Panc1 (cell line): Measurements from ENCODE around the gene DUSP23. TPM values are rescaled to one million over a fixed set of nuclear protein-coding genes. Genes with fewer than 3 reads are reported as not detected.

Experiments
- ATAC-seq: fragments of 200-7000 bp; cut with Tn5 transposase; 2 replicates; pipeline ENCODE4 v1.9.1; 2020; ENCODE audit warnings: mild to moderate bottlenecking, moderate library complexity
- BruUV-seq: library from RNA; stranded (reverse); fragments of 400-500 nt; replicated peaks from 2 replicates; lab custom pipeline; 2021; lab: Mats Ljungman, UMichigan
- CTCF ChIA-PET: fragments of 300-600 bp; sonication (Branson Sonifier 250); formaldehyde crosslinking; loops from one replicate; lab custom pipeline; 2022; ENCODE audit warnings: antibody characterized with exemption; lab: Charles Lee
- POLR2A ChIA-PET: fragments of 300-600 bp; sonication (Branson Sonifier 250); formaldehyde crosslinking; loops from one replicate; lab custom pipeline; 2022; ENCODE audit warnings: antibody characterized with exemption; lab: Charles Lee
- DNase-seq: peaks from one replicate; pipeline ENCODE4 v3.0.0-alpha.2; 2010; ENCODE audit warnings: low read depth, low spot score
- H3K27ac ChIP-seq: 2 replicates; pipeline ENCODE4 v1.5.1; 2011; ENCODE audit warnings: mild to moderate bottlenecking, low read length, inconsistent platforms
- H3K27me3 ChIP-seq: fragments of 200-500 bp; sonication (Bioruptor generic); 2 replicates; pipeline ENCODE4 v1.6.0; 2014; ENCODE audit warnings: low read length, inconsistent platforms; ENCODE audit not compliant: control insufficient read depth, insufficient read depth
- H3K36me3 ChIP-seq: fragments of 200-500 bp; sonication (Bioruptor generic); 2 replicates; pipeline ENCODE4 v1.5.1; 2014; ENCODE audit warnings: inconsistent platforms, mild to moderate bottlenecking, low read length, moderate library complexity; ENCODE audit not compliant: control insufficient read depth, insufficient read depth
- H3K4me1 ChIP-seq: 2 replicates; pipeline ENCODE4 v1.5.1; 2011; ENCODE audit warnings: inconsistent platforms, mild to moderate bottlenecking, low read length, moderate library complexity; ENCODE audit not compliant: control insufficient read depth, insufficient read depth
- H3K4me3 ChIP-seq, 2 experiments: 2 replicates each; pipeline ENCODE4 v1.5.1; 2011 to 2012; ENCODE audit warnings: low read depth in 2 of 2, low read length in 2 of 2, mild to moderate bottlenecking in 2 of 2, inconsistent platforms in 1 of 2, moderate library complexity in 1 of 2
- H3K9me3 ChIP-seq: fragments of 200-500 bp; sonication (Bioruptor generic); 2 replicates; pipeline ENCODE4 v1.5.1; 2014; ENCODE audit warnings: low read depth, mild to moderate bottlenecking, inconsistent platforms, low read length, moderate library complexity; ENCODE audit not compliant: control insufficient read depth, insufficient read depth
- CTCF ChIP-seq: fragments of 450-650 bp; IDR thresholded peaks from 2 replicates; pipeline ENCODE4 v1.5.1; 2017; ENCODE audit warnings: mild to moderate bottlenecking
- POLR2AphosphoS5 ChIP-seq: IDR thresholded peaks from 2 replicates; pipeline ENCODE4 v1.6.1; 2012; ENCODE audit warnings: mild to moderate bottlenecking, low read depth, low read length, moderate library complexity
- REST ChIP-seq, 2 experiments: IDR thresholded peaks; 2 replicates each; pipeline ENCODE4 v1.6.1; 2011 to 2012; ENCODE audit warnings: low read depth in 2 of 2, control low read depth in 1 of 2, low read length in 1 of 2, mild to moderate bottlenecking in 1 of 2, moderate library complexity in 1 of 2; ENCODE audit not compliant: insufficient read depth in 1 of 2
- SIN3A ChIP-seq: IDR thresholded peaks from 2 replicates; pipeline ENCODE4 v1.6.1; 2012; ENCODE audit warnings: low read depth, mild to moderate bottlenecking, low read length, moderate library complexity, borderline replicate concordance; ENCODE audit not compliant: insufficient read depth
- TCF7L2 ChIP-seq: IDR thresholded peaks from 2 replicates; pipeline ENCODE4 v1.6.1; 2011; ENCODE audit warnings: mild to moderate bottlenecking, low read depth, low read length, inconsistent platforms
- in situ Hi-C: cut with HindIII; loops from 2 replicates; pipeline ENCODE4 v1.10.0; 2016; ENCODE audit warnings: low sequenced_read_pairs, low pct_unique_long_range_greater_than_20kb
- intact Hi-C: fragments of 100-400 bp; cut with micrococcal nuclease; formaldehyde crosslinking; loops from one replicate; pipeline ENCODE4 v1.10.0; 2022; ENCODE audit not compliant: unreplicated experiment
- total RNA-seq: library from RNA; stranded (reverse); gene quantifications from one replicate; pipeline ENCODE4 v1.2.1, GENCODE V29; 2021; ENCODE audit not compliant: unreplicated experiment

DUSP23 gene
- total RNA-seq, 1 experiment from 2014 or later: 36.1 TPM

GRCh38 chr1:159823406-159823805 lies 42.6 kb downstream of the DUSP23 start:
- in situ Hi-C loops: no loop called here
- CTCF ChIA-PET: no interaction called here
- BruUV-seq: no TSS peak

GRCh38 chr1:159825564-159825963 lies 44.8 kb downstream of the DUSP23 start:
- Histone ChIP-seq H3K9me3 (no peaks in the 10 kb centered on the region), H3K27ac (no peak overlapping the region), H3K4me1 (no peaks in the 10 kb centered on the region), H3K36me3 (no peaks in the 10 kb centered on the region), H3K4me3 (no peak overlapping the region), H3K27me3 (peaks cover 3% of the 10 kb centered on the region; the same call in 1 of the 2 replicates)
- intact Hi-C loops (no loop called here), in situ Hi-C loops (no loop called here)
- ChIA-PET POLR2A (no interaction called here), CTCF (interaction anchor here (0.6 kb wide), 1 partner anchor 27 kb away, joined by 9 read pairs; no protein-coding TSS in a partner anchor)
- no TSS peak for BruUV-seq
- no peak for DNase-seq
- no peak for TF ChIP-seq POLR2AphosphoS5
- no peak for TF ChIP-seq CTCF
- no peak for ATAC-seq

More at GRCh38 chr1:159823406-159823805, 42.6 kb downstream of the DUSP23 start:
- POLR2A ChIA-PET: no interaction called here
- DNase-seq (no peak), ATAC-seq (no peak)
- H3K4me3 ChIP-seq: no peak overlapping the region
- intact Hi-C loops: no loop called here
- no peak for TF ChIP-seq TCF7L2
- TF ChIP-seq CTCF: no peak
- TF ChIP-seq POLR2AphosphoS5: no peak
- TF ChIP-seq REST (IDR thresholded peaks at IDR 0.05; ENCODE audit: insufficient read depth in 1 of 2, low read depth in 2 of 2, low read length in 1 of 2): no peak
- no peak for TF ChIP-seq SIN3A
- H3K4me1 ChIP-seq: no peaks in the 10 kb centered on the region
- peaks cover 3% of the 10 kb centered on the region; the same call in 1 of the 2 replicates for H3K27me3 ChIP-seq
- H3K36me3 ChIP-seq: no peaks in the 10 kb centered on the region
- no peak overlapping the region for H3K27ac ChIP-seq
- H3K9me3 ChIP-seq: no peaks in the 10 kb centered on the region
